Osteoblast (primary cell): ENCODE measurements around the gene APOM. TPM values are rescaled to one million over a fixed set of nuclear protein-coding genes. Genes with fewer than 3 reads are reported as not detected.

Source experiments
- DNase-seq: peaks from one replicate; pipeline ENCODE4 v3.0.0; 2011; ENCODE audit warnings: low spot score, mixed read lengths; ENCODE audit not compliant: insufficient read length; ENCODE audit errors: missing footprints
- H2AFZ ChIP-seq: 2 replicates; pipeline ENCODE4 v1.6.0; 2011; ENCODE audit warnings: mild to moderate bottlenecking, low read length
- H3K27ac ChIP-seq: 2 replicates; pipeline ENCODE4 v1.5.1; 2011; ENCODE audit warnings: mild to moderate bottlenecking, low read depth, low read length, moderate library complexity
- H3K27me3 ChIP-seq: 2 replicates; pipeline ENCODE4 v1.6.0; 2012; ENCODE audit warnings: mild to moderate bottlenecking, control low read depth, inconsistent platforms, low read length, moderate library complexity; ENCODE audit not compliant: insufficient read depth
- H3K36me3 ChIP-seq: 2 replicates; pipeline ENCODE4 v1.5.1; 2011; ENCODE audit warnings: mild to moderate bottlenecking, low read length, control low read depth, moderate library complexity; ENCODE audit not compliant: insufficient read depth
- H3K4me1 ChIP-seq: 2 replicates; pipeline ENCODE4 v1.5.1; 2011; ENCODE audit warnings: mild to moderate bottlenecking, low read length, control low read depth, moderate library complexity; ENCODE audit not compliant: insufficient read depth
- H3K4me2 ChIP-seq: 2 replicates; pipeline ENCODE4 v1.6.0; 2011; ENCODE audit warnings: mild to moderate bottlenecking, low read length; ENCODE audit not compliant: insufficient read depth
- H3K4me3 ChIP-seq: fragments of 200-600 bp; sonication (generic); 3 replicates; pipeline ENCODE4 v1.5.1; 2012; ENCODE audit warnings: mild to moderate bottlenecking, low read length, inconsistent platforms; ENCODE audit not compliant: insufficient read depth
- H3K79me2 ChIP-seq: 2 replicates; pipeline ENCODE4 v1.6.0; 2012; ENCODE audit warnings: mild to moderate bottlenecking, low read length, control low read depth, inconsistent platforms; ENCODE audit not compliant: insufficient read depth
- H3K9me3 ChIP-seq: 2 replicates; pipeline ENCODE4 v1.5.1; 2011; ENCODE audit warnings: low read depth, low read length, control low read depth
- H4K20me1 ChIP-seq: 2 replicates; pipeline ENCODE4 v1.6.0; 2012; ENCODE audit warnings: mild to moderate bottlenecking, low read length, control low read depth; ENCODE audit not compliant: insufficient read depth
- total RNA-seq: library from RNA; depleted of rRNA; stranded (reverse); fragments of >200 nt; gene quantifications from 2 replicates; pipeline ENCODE4 v1.2.3, GENCODE V29; 2012
- TF ChIP-seq, protein P1 (sequence below): IDR thresholded peaks from 2 replicates; pipeline ENCODE4 v1.5.1; 2011; ENCODE audit warnings: mild to moderate bottlenecking, low read depth, low read length, moderate library complexity; ENCODE audit errors: extremely low read depth

APOM gene
- total RNA-seq, 1 donor = 1.1 TPM

DNA sequence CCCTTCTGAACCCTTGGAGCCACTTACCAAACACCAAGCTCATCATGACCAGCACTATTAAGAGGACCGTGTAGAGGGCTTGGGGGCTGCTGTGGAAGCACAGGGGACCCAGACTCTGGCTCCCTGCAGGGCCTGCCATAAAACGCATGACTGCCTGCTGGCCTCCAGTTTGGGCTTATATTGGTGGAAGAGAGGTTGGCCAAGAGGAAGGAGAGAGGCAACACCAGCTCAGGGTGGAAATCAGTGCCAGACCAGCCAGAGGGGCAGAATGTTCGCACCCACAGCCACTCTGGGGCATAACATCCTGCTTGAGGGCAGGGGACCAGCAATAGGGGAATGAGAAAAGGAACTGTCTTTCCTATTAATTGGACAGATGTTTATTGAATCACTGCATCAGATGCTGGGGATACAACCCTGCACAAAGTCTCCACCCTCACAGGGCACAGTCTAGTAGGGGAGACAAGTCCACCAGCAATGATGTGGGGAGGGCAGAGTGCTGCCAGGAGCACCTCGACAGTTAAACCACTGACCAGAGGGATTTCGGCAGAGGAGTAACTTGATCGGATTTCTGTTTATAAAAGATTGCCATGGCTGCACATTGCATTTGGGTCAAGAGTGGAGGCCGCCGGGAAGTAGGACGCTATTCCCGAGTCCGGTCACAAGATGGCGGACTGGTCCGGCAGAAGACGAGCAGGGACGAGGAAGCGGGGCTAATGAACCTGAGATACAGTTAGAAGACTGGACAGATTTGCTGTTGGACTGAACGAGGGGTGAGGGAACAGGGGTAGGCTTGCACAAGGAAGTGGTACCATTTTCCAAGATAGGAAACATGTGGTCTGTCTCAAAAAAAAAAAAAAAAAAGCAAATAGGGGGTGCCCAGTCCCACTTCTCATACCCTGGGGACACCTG lies 24.8 kb downstream of the APOM start, which contains the start of gene LY6G5C:
Gene LY6G5C, minus strand, starts transcription at position 842 of the 909 bp plus-strand sequence. Its CDS starts 694 bp downstream, at position 148.
- H3K27ac ChIP-seq = peak within 1 kb of the TSS; percentile 47

GRCh38 chr6:31681135-31681671 lies 25.5 kb downstream of the APOM start:
- H4K20me1 ChIP-seq = no peaks in the 10 kb centered on the region
- DNase-seq = peak; percentile 94
- TF ChIP-seq, protein P1, sequence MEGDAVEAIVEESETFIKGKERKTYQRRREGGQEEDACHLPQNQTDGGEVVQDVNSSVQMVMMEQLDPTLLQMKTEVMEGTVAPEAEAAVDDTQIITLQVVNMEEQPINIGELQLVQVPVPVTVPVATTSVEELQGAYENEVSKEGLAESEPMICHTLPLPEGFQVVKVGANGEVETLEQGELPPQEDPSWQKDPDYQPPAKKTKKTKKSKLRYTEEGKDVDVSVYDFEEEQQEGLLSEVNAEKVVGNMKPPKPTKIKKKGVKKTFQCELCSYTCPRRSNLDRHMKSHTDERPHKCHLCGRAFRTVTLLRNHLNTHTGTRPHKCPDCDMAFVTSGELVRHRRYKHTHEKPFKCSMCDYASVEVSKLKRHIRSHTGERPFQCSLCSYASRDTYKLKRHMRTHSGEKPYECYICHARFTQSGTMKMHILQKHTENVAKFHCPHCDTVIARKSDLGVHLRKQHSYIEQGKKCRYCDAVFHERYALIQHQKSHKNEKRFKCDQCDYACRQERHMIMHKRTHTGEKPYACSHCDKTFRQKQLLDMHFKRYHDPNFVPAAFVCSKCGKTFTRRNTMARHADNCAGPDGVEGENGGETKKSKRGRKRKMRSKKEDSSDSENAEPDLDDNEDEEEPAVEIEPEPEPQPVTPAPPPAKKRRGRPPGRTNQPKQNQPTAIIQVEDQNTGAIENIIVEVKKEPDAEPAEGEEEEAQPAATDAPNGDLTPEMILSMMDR = no peak
- peak overlapping the region; percentile 94 for H3K4me2 ChIP-seq
- H3K27me3 ChIP-seq = no peaks in the 10 kb centered on the region
- peak overlapping the region; percentile 76 for H2AFZ ChIP-seq
- H3K79me2 ChIP-seq = no peaks in the 10 kb centered on the region
- H3K36me3 ChIP-seq = peaks cover 4% of the 10 kb centered on the region
- H3K9me3 ChIP-seq = no peaks in the 10 kb centered on the region
- peak overlapping the region; percentile 71 for H3K4me3 ChIP-seq
- H3K4me1 ChIP-seq = peaks cover 15% of the 10 kb centered on the region
- H3K27ac ChIP-seq = peak overlapping the region; percentile 47

More for the DNA sequence above, 24.8 kb downstream of the APOM start, which contains the start of gene LY6G5C:
- H3K4me3 ChIP-seq = peak within 1 kb of the TSS; percentile 71
- TF ChIP-seq, protein P1 = peak; percentile 79
- no peaks in the 10 kb centered on the region for H3K36me3 ChIP-seq
- no peaks in the 10 kb centered on the region for H3K79me2 ChIP-seq
- H4K20me1 ChIP-seq = no peaks in the 10 kb centered on the region
- H2AFZ ChIP-seq = peak within 1 kb of the TSS; percentile 76
- H3K9me3 ChIP-seq = no peaks in the 10 kb centered on the region
- H3K27me3 ChIP-seq = no peaks in the 10 kb centered on the region
- peak; percentile 97 for DNase-seq
- H3K4me2 ChIP-seq = peak within 1 kb of the TSS; percentile 94
- H3K4me1 ChIP-seq = peaks cover 15% of the 10 kb centered on the region

GRCh38 chr6:31683591-31683990 lies 27.9 kb downstream of the APOM start:
- Histone ChIP-seq H3K27me3 (no peaks in the 10 kb centered on the region), H3K4me1 (peaks cover 15% of the 10 kb centered on the region), H3K36me3 (peaks cover 26% of the 10 kb centered on the region), H3K9me3 (no peaks in the 10 kb centered on the region), H3K79me2 (no peaks in the 10 kb centered on the region), H3K27ac (no peak overlapping the region), H2AFZ (no peak overlapping the region), H3K4me2 (no peak overlapping the region), H4K20me1 (no peaks in the 10 kb centered on the region), H3K4me3 (no peak overlapping the region)
- no peak for DNase-seq
- TF ChIP-seq, protein P1 = no peak

- Histone ChIP-seq H3K36me3 (peaks cover 53% of the 10 kb centered on the region), H2AFZ (no peak overlapping the region), H3K4me3 (no peak overlapping the region), H3K27me3 (no peaks in the 10 kb centered on the region), H3K27ac (no peak overlapping the region), H3K4me1 (peaks cover 2% of the 10 kb centered on the region), H3K4me2 (no peak overlapping the region), H3K79me2 (no peaks in the 10 kb centered on the region), H3K9me3 (no peaks in the 10 kb centered on the region), H4K20me1 (peaks cover 5% of the 10 kb centered on the region)
- TF ChIP-seq, protein P1 = no peak
- no peak for DNase-seq
These were observed 30.8 kb downstream of the APOM start for GRCh38 chr6:31686483-31686882.
